ENCODE measurements around the gene FAM47E. TPM values are rescaled to one million over a fixed set of nuclear protein-coding genes. Genes with fewer than 3 reads are reported as not detected.

Gene FAM47E
- total RNA-seq, 1 donor: 0.86 TPM

DNA sequence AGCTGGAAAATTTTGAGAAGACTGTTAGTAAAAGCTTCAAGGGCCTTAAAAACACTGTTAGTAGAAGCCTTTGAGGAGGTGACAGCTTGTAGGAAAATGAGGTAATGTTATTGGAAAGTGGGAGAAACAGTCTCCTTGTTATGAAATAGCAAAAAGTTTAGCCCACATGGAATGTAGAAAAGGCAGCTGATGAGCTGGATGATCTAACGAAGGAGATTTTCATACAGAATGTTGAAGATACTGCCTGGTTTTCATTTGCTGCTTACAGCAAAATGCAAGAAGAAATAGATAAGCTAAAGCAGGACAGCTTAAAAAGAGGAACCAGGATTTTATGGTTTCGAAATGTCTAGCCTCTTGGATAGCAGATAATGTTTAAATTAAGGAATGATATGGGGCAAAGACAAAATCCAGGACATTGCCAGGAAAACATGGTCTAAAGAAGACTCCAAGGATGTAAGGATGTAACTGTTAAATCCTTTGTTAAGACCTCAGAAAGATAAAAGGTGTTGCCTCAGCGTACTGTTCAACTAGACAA is 44.8 kb downstream of the FAM47E start:
- DNase-seq (ENCODE audit: low read depth): no peak
- TF ChIP-seq, protein P1, sequence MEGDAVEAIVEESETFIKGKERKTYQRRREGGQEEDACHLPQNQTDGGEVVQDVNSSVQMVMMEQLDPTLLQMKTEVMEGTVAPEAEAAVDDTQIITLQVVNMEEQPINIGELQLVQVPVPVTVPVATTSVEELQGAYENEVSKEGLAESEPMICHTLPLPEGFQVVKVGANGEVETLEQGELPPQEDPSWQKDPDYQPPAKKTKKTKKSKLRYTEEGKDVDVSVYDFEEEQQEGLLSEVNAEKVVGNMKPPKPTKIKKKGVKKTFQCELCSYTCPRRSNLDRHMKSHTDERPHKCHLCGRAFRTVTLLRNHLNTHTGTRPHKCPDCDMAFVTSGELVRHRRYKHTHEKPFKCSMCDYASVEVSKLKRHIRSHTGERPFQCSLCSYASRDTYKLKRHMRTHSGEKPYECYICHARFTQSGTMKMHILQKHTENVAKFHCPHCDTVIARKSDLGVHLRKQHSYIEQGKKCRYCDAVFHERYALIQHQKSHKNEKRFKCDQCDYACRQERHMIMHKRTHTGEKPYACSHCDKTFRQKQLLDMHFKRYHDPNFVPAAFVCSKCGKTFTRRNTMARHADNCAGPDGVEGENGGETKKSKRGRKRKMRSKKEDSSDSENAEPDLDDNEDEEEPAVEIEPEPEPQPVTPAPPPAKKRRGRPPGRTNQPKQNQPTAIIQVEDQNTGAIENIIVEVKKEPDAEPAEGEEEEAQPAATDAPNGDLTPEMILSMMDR (IDR thresholded peaks at IDR 0.05; ENCODE audit: insufficient read depth, low read depth, low read length): no peak

DNA sequence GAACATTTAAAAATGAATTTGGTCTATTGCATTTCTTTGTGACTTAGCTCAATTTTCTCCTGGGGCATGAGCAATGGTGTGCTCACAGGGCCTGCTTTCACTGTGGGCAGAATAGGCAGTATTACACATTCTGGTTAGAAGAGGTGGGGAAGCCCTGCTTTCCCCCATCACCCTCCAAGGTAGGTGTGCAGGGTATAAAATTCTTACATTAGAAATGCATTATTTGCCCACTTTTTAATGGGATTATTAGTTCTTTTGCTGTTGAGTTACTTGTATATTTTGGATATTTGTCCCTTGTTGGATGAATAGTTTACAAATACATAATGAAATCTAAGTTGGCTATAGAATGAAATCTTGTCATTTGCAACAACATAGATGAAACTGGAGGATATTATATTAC is 46.7 kb downstream of the FAM47E start:
- no peak for DNase-seq (ENCODE audit: low read depth)
- TF ChIP-seq, protein P1 (IDR thresholded peaks at IDR 0.05; ENCODE audit: insufficient read depth, low read depth, low read length): no peak
- no peak overlapping the region for H3K4me3 ChIP-seq (ENCODE audit: low read depth, low read length)

More for the DNA sequence above, 44.8 kb downstream of the FAM47E start:
- no peak overlapping the region for H3K4me3 ChIP-seq (ENCODE audit: low read depth, low read length)

DNA sequence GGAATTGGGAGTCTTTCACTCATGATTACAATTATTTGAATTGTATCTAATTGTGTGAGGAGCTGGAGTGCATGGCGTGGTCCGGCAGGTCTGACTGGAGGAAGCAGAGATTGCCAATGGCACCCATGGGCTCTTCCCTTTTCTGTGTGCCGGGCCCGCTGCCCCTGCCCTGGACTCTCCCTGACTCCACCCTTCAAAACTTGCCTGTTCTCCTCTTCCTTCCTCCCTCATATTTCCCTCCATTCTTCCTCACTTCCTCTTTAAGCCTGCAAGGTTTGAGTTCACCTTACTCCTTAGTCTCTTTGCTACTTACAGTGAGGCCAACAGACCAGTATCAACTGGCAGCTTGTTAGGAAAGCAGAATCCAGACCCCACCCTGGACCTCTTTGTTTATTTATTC is 48.5 kb downstream of the FAM47E start:
- TF ChIP-seq, protein P1 (IDR thresholded peaks at IDR 0.05; ENCODE audit: insufficient read depth, low read depth, low read length): no peak
- no peak overlapping the region for H3K4me3 ChIP-seq (ENCODE audit: low read depth, low read length)
- DNase-seq (ENCODE audit: low read depth): no peak

DNA sequence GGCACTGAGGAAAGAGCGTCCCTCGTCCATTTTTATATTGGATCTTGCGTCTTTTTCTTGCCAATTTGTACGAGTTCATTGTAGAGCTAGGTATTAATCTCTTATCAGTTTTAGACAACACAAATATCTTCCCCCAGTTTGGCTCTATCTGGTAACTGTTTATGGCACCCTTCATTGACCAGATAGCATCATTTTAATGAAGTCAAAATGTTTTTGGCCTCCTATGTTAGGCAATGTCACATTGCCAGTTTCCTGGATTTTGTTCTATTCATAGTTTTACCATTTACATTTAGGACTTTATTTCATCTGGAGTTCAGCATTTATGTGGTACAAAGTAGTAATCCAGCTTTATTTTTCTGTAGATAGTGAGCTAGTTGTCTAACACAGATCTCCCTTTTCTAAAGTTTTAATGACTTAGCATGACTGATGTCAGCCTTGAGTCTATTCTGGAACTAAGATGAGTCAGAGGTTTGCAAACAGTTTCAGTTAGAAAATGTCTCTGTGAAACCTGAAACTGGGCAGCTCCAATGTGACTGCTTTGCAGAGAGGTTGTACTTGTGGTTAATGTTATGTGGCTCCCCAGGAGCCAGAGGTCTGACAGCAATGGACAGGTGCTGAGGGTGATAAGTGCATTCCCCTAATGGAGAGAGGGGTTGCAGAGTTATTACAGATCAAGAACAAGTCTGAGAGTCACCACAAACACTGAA is 49.7 kb downstream of the FAM47E start:
- DNase-seq (ENCODE audit: low read depth): peak; percentile 82

DNA sequence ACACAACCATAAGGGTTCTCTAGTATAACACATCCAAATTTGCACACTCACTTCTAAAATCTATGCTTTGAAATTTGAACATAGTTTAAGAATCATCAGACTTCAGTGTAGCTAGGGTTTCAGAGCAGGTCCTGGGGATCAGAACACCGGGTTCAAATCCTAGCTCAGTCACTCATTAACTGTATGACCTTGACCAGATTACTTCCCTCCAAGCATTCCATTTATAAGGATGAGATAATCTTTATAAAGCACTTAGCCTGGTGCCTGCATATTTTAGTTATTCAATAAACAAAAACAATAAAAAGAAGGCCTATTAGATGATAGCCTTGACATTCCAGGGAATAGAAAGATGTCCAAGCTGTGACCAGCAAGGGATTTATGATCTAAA is 50.2 kb downstream of the FAM47E start:
- no peak for DNase-seq (ENCODE audit: low read depth)
- TF ChIP-seq, protein P1 (IDR thresholded peaks at IDR 0.05; ENCODE audit: insufficient read depth, low read depth, low read length): no peak
- H3K4me3 ChIP-seq (ENCODE audit: low read depth, low read length): no peak overlapping the region

More for the DNA sequence above, 49.7 kb downstream of the FAM47E start:
- no peak overlapping the region for H3K4me3 ChIP-seq (ENCODE audit: low read depth, low read length)
- TF ChIP-seq, protein P1 (IDR thresholded peaks at IDR 0.05; ENCODE audit: insufficient read depth, low read depth, low read length): no peak

DNA sequence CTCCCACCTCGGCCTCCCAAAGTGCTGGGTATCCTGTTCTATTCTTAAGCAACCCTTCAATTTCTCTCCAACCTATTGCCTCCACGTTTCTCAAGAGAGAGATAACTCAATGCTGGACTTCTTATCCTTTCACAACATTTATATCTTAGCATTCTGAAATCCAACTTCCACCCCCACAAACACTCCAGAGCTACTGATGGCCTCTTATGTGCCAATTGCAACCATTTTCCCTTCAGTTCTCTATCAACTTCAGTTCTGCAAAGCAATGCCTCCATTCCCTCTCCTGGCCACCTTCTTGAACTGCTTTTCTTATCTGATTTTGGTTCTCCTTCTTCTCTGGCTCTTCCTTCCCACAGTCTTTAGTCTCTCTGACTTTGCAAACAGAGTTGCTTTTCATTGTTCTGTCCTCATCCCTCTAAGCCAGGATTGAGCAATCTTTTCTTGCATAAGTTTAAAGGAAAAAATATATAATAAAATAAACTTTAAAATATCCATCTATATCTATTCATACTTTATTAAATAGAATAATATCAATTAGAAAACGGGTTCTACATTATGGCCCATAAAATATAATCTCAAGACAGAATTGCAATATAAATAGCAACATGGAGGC is 51.4 kb downstream of the FAM47E start:
- TF ChIP-seq, protein P1 (IDR thresholded peaks at IDR 0.05; ENCODE audit: insufficient read depth, low read depth, low read length): no peak
- DNase-seq (ENCODE audit: low read depth): no peak
- no peak overlapping the region for H3K4me3 ChIP-seq (ENCODE audit: low read depth, low read length)
